K562 (cell line): ENCODE results near the gene CACNA1E. TPM values are rescaled to one million over a fixed set of nuclear protein-coding genes. Genes with fewer than 3 reads are reported as not detected.

Source experiments
- ATAC-seq: fragments of 200-7000 bp; cut with Tn5 transposase; 3 replicates; pipeline ENCODE4 v1.9.1; 2020; ENCODE audit warnings: moderate library complexity
- BruUV-seq: library from RNA; stranded (reverse); fragments of 400-500 nt; replicated peaks from 2 replicates; lab custom pipeline; 2021; lab: Mats Ljungman, UMichigan
- CTCF ChIA-PET: fragments of 300-600 bp; formaldehyde crosslinking; extraction: SDS; loops from one replicate; lab custom pipeline; 2021; ENCODE audit warnings: low intra/inter-chr PET ratio; lab: Yijun Ruan, JAX
- POLR2A ChIA-PET: fragments of 300-600, 350-650 bp; sonication (Branson Sonifier 250); formaldehyde crosslinking; extraction: SDS; loops from one replicate; lab custom pipeline; 2021; ENCODE audit warnings: antibody characterized with exemption, inconsistent platforms; lab: Yijun Ruan, JAX
- DNase-seq, 4 experiments: peaks; one replicate each; pipeline versions ENCODE4 v3.0.0 to v3.0.0-alpha.2; 2011 to 2018; ENCODE audit warnings: low spot score in 3 of 4, mixed read lengths in 3 of 4; ENCODE audit errors: extremely low read depth in 1 of 4
- FAIRE-seq: peaks from 2 replicates; lab custom pipeline; 2011; peaks lifted over from hg19 to GRCh38; lab: Jason Lieb, UNC
- H2AFZ ChIP-seq: 2 replicates; pipeline ENCODE4 v1.6.0; 2011; ENCODE audit warnings: low read depth, low read length, control low read depth, inconsistent platforms
- H3K27ac ChIP-seq: fragments of 200-600 bp; 3 replicates; pipeline ENCODE4 v1.8.0; 2011; ENCODE audit warnings: low read depth, mild to moderate bottlenecking, control low read depth, inconsistent platforms, low read length, moderate library complexity, mixed read lengths; ENCODE audit errors: extremely low read depth
- H3K27me3 ChIP-seq, 2 experiments: fragments of 300-600 bp in 1 of 2; 2 replicates in 1 of 2; 3 replicates in 1 of 2; pipeline versions ENCODE4 v1.6.0 to v1.8.0; 2011; ENCODE audit warnings: inconsistent platforms in 2 of 2, low read length in 2 of 2, mild to moderate bottlenecking in 1 of 2, mixed read lengths in 1 of 2, moderate library complexity in 1 of 2; ENCODE audit not compliant: control insufficient read depth in 2 of 2, insufficient read depth in 2 of 2
- H3K36me3 ChIP-seq: fragments of 300-600 bp; 3 replicates; pipeline ENCODE4 v1.8.0; 2011; ENCODE audit warnings: mild to moderate bottlenecking, low read length, inconsistent platforms; ENCODE audit not compliant: control insufficient read depth, insufficient read depth
- H3K4me1 ChIP-seq, 2 experiments: fragments of 200-600 bp in 1 of 2; replicated peaks in 1 of 2; 2 replicates in 1 of 2; 3 replicates in 1 of 2; pipeline versions ENCODE4 v1.5.1 to v1.8.0; 2011; ENCODE audit warnings: inconsistent platforms in 2 of 2, low read length in 2 of 2, mild to moderate bottlenecking in 1 of 2, mixed read lengths in 1 of 2, moderate library complexity in 1 of 2; ENCODE audit not compliant: control insufficient read depth in 2 of 2, insufficient read depth in 2 of 2
- H3K4me2 ChIP-seq: 2 replicates; pipeline ENCODE4 v1.6.1; 2011; ENCODE audit warnings: low read length, control low read depth, inconsistent platforms, mixed read lengths; ENCODE audit not compliant: insufficient read depth
- H3K4me3 ChIP-seq: fragments of 200-600 bp; sonication (generic), shearing (Covaris generic); 2 replicates; pipeline ENCODE4 v1.5.1; 2016; ENCODE audit warnings: control low read depth, inconsistent platforms
- H3K79me2 ChIP-seq: fragments of 200-600 bp; 3 replicates; pipeline ENCODE4 v1.8.0; 2011; ENCODE audit warnings: low read length, inconsistent platforms; ENCODE audit not compliant: control insufficient read depth, insufficient read depth
- H3K9ac ChIP-seq, 2 experiments: 2 replicates each; pipeline versions ENCODE4 v1.6.0 to v1.6.1; 2011; ENCODE audit warnings: low read depth in 2 of 2, low read length in 2 of 2, control low read depth in 1 of 2, inconsistent platforms in 1 of 2, mild to moderate bottlenecking in 1 of 2, mixed read lengths in 1 of 2; ENCODE audit not compliant: insufficient read depth in 1 of 2
- H3K9me1 ChIP-seq: one replicate; pipeline ENCODE4 v1.6.0; 2011; ENCODE audit warnings: inconsistent platforms, mild to moderate bottlenecking, low read length, moderate library complexity; ENCODE audit not compliant: control insufficient read depth, insufficient read depth
- H3K9me3 ChIP-seq: replicated peaks from 2 replicates; pipeline ENCODE4 v1.5.1; 2011; ENCODE audit warnings: low read depth, low read length, inconsistent platforms; ENCODE audit not compliant: control insufficient read depth, insufficient read depth
- H4K20me1 ChIP-seq: replicated peaks from 2 replicates; pipeline ENCODE4 v1.6.1; 2011; ENCODE audit warnings: low read length, inconsistent platforms, mixed read lengths; ENCODE audit not compliant: control insufficient read depth, insufficient read depth
- CBFA2T2 ChIP-seq: fragments of 450-650 bp; conservative IDR thresholded peaks from 2 replicates; pipeline ENCODE4 v1.6.1; 2017; ENCODE audit warnings: mild to moderate bottlenecking
- CBFA2T3 ChIP-seq: fragments of 450-650 bp; IDR thresholded peaks from 2 replicates; pipeline ENCODE4 v1.6.1; 2017
- DPF2 ChIP-seq: fragments of 450-650 bp; IDR thresholded peaks from 2 replicates; pipeline ENCODE4 v1.6.1; 2016
- FOSL1 ChIP-seq: fragments of 200-800 bp; sonication (Bioruptor generic); conservative IDR thresholded peaks from 2 replicates; pipeline ENCODE4 v1.6.1; 2016; ENCODE audit warnings: missing genetic modification characterization, missing compliant biosample characterization
- MEIS2 ChIP-seq: fragments of 450-650 bp; IDR thresholded peaks from 2 replicates; pipeline ENCODE4 v1.6.1; 2014; ENCODE audit warnings: mild to moderate bottlenecking; ENCODE audit not compliant: partially characterized antibody
- SOX6 ChIP-seq: fragments of 450-650 bp; IDR thresholded peaks from 2 replicates; pipeline ENCODE4 v1.6.1; 2014; ENCODE audit warnings: mild to moderate bottlenecking
- TAF1 ChIP-seq: IDR thresholded peaks from 2 replicates; pipeline ENCODE4 v1.6.1; 2011; ENCODE audit warnings: mild to moderate bottlenecking, low read length, moderate library complexity; ENCODE audit not compliant: insufficient read depth, control insufficient read depth, severe bottlenecking; ENCODE audit errors: extremely low read depth
- TAL1 ChIP-seq: fragments of 450-650 bp; IDR thresholded peaks from 2 replicates; pipeline ENCODE4 v1.6.1; 2016; ENCODE audit warnings: mild to moderate bottlenecking
- TCF3 ChIP-seq: sonication (generic); formaldehyde crosslinking; IDR thresholded peaks from 2 replicates; pipeline ENCODE4 v1.4.0; 2020; ENCODE audit warnings: mild to moderate bottlenecking, missing genetic modification reagents
- TEAD4 ChIP-seq, 2 experiments: sonication (generic) in 1 of 2; formaldehyde crosslinking in 1 of 2; IDR thresholded peaks; 2 replicates each; pipeline versions ENCODE4 v1.6.1 to v1.8.0; 2012 to 2022; ENCODE audit warnings: borderline replicate concordance in 1 of 2, inconsistent platforms in 1 of 2, low read length in 1 of 2, mild to moderate bottlenecking in 1 of 2, missing genetic modification reagents in 1 of 2
- ZNF444 ChIP-seq: fragments of 250-450 bp; sonication (Bioruptor Pico); IDR thresholded peaks from 2 replicates; pipeline ENCODE4 v1.4.0; 2020; ENCODE audit warnings: mild to moderate bottlenecking, moderate library complexity
- WGBS: fragments of 100-300 bp; shearing (Covaris generic); methylation state at CpG from one replicate; pipeline ENCODE4 v1.1.6; 2016; ENCODE audit warnings: low coverage, mixed read lengths; ENCODE audit not compliant: insufficient coverage; ENCODE audit errors: missing lambda C conversion rate; 5-methylcytosine and 5-hydroxymethylcytosine counted together
- in situ Hi-C: fragments of 300-500 bp; cut with MboI; formaldehyde crosslinking; loops from 4 replicates; pipeline ENCODE4 v1.15.0; 2018; ENCODE audit warnings: inconsistent platforms, mixed read lengths
- intact Hi-C: fragments of 100-400 bp; cut with micrococcal nuclease; formaldehyde crosslinking; loops from 2 replicates; pipeline ENCODE4 v1.14.2; 2022
- polyA plus RNA-seq, 8 experiments: library from polyadenylated mRNA; depleted of rRNA in 4 of 8; stranded (reverse) in 5 of 8; unstranded in 3 of 8; fragments of >200 nt; fragmentation: Nextera tagmentation in 2 of 8; fragmentation: Illumina TruSeq in 1 of 8; extraction: Ambion mirVana in 2 of 8; extraction: Trizol in 1 of 8; gene quantifications; 2 replicates each; pipeline versions ENCODE4 v1.2.1 to v1.2.3, GENCODE V29; 2011 to 2014; ENCODE audit warnings: inconsistent platforms in 1 of 8, missing spikeins in 1 of 8
- total RNA-seq, 7 experiments: library from RNA; depleted of rRNA in 6 of 7; stranded (reverse); fragments of >200 nt in 6 of 7; fragmentation: Illumina TruSeq in 2 of 7; extraction: Trizol in 2 of 7; gene quantifications; 2 replicates each; pipeline versions ENCODE4 v1.2.1 to v1.2.3, GENCODE V29; 2011 to 2021; ENCODE audit warnings: low replicate concordance in 1 of 7
- TF ChIP-seq, protein P1 (sequence below): sonication (generic); formaldehyde crosslinking; IDR thresholded peaks from 2 replicates; pipeline ENCODE4 v1.8.1; 2022; ENCODE audit warnings: missing genetic modification reagents
- TF ChIP-seq, protein P2 (sequence below): fragments of 450-650 bp; IDR thresholded peaks from 2 replicates; pipeline ENCODE4 v1.6.1; 2016

CACNA1E gene
- total and polyA plus RNA-seq, 9 of the 15 experiments (the other 6 are each of a cell fraction or from before 2014, with no cell fraction given): under 0.01 to 0.04 TPM; not detected in 7

DNA sequence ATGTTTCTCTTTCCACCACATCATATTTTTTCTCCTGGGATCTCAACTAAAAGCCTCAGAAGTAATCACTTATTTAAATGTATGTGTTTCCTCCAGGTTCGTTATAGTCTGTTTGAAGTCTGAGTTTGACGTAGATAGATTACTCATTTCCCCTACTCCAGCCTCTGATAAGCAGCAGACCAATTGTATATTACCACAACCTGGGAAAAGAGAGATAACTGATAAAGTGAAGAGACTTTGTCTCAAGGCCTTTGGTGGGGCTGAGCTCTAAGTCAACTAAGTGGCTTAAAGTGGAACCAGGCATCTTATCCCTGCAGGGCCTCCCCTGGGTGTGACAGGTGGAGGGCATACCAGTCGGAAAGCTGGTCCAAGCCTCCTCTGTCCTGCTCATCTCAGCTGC lies 34.9 kb upstream of the CACNA1E start:
- DNase-seq: peak in 2 of 4 experiments; percentile 17 to 19
- Histone ChIP-seq H2AFZ (no peak overlapping the region), H3K79me2 (no peaks in the 10 kb centered on the region), H3K9ac (no peak overlapping the region), H3K27me3 (peaks cover 0 to 5% of the 10 kb centered on the region in 2 experiments; a peak in 1 of 5 replicates), H3K4me3 (no peak overlapping the region), H4K20me1 (no peaks in the 10 kb centered on the region), H3K9me3 (no peaks in the 10 kb centered on the region), H3K9me1 (no peaks in the 10 kb centered on the region), H3K36me3 (no peaks in the 10 kb centered on the region), H3K27ac (no peak overlapping the region), H3K4me2 (no peak overlapping the region), H3K4me1 (no peaks in the 10 kb centered on the region)
- ChIA-PET POLR2A (interaction anchor here (1.3 kb wide), 1 partner anchor 10 kb away, joined by 3 read pairs; no protein-coding TSS in a partner anchor), CTCF (no interaction called here)
- TF ChIP-seq TAF1: no peak
- TF ChIP-seq, protein P1, sequence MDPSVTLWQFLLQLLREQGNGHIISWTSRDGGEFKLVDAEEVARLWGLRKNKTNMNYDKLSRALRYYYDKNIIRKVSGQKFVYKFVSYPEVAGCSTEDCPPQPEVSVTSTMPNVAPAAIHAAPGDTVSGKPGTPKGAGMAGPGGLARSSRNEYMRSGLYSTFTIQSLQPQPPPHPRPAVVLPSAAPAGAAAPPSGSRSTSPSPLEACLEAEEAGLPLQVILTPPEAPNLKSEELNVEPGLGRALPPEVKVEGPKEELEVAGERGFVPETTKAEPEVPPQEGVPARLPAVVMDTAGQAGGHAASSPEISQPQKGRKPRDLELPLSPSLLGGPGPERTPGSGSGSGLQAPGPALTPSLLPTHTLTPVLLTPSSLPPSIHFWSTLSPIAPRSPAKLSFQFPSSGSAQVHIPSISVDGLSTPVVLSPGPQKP (CRISPR knock-in tag): no peak
- 0 out of 2 replicates have a peak, but pooled peaks have one; percentile 15 for TF ChIP-seq DPF2
- TF ChIP-seq FOSL1 (tag): peak; percentile 61
- 0 out of 2 replicates have a peak, but pooled peaks have one; percentile 17 for TF ChIP-seq TAL1
- TF ChIP-seq CBFA2T2: peak; percentile 31; the same call in 1 of the 2 replicates
- TF ChIP-seq SOX6: 0 out of 2 replicates have a peak, but pooled peaks have one; percentile 11
- TF ChIP-seq TEAD4 (IDR thresholded peaks at IDR 0.05; ENCODE audit: low read length): peak; percentile 54; the same call in 1 of the 2 replicates
- TF ChIP-seq TEAD4 (CRISPR knock-in tag; IDR thresholded peaks at IDR 0.05; ENCODE audit: borderline replicate concordance): no peak
- no peak for TF ChIP-seq ZNF444 (CRISPR knock-in tag)
- peak; percentile 64 for TF ChIP-seq CBFA2T3
- TF ChIP-seq TCF3: 0 out of 2 replicates have a peak, but pooled peaks have one; percentile 12
- TF ChIP-seq, protein P2, sequence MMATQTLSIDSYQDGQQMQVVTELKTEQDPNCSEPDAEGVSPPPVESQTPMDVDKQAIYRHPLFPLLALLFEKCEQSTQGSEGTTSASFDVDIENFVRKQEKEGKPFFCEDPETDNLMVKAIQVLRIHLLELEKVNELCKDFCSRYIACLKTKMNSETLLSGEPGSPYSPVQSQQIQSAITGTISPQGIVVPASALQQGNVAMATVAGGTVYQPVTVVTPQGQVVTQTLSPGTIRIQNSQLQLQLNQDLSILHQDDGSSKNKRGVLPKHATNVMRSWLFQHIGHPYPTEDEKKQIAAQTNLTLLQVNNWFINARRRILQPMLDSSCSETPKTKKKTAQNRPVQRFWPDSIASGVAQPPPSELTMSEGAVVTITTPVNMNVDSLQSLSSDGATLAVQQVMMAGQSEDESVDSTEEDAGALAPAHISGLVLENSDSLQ: peak; percentile 49; the same call in 1 of the 2 replicates
- peak; percentile 55 for TF ChIP-seq MEIS2
- in situ Hi-C loops (no loop called here), intact Hi-C loops (no loop called here)
- BruUV-seq: no TSS peak
- ATAC-seq: no peak
- no peak for FAIRE-seq
- 0% methylated on average over 3 of the region's 3 CpGs for WGBS
